HG02763 (cell line): ENCODE results near the gene SLC7A8.
"Not testable (repeated sequence)": the region's sequence is repeated elsewhere in the genome, so short reads cannot be mapped to it uniquely, and the experiment has no call there.

ENCODE experiments used
- ATAC-seq: cut with Tn5 transposase; IDR thresholded peaks from one replicate; pipeline ENCODE4 v1.9.1; 2021; ENCODE audit warnings: mild to moderate bottlenecking, moderate library complexity; ENCODE audit not compliant: unreplicated experiment

The SLC7A8 gene

GRCh38 chr14:23183479-23183878, at the start of gene SLC7A8:
Gene SLC7A8 (minus strand): TSS chr14:23183660. CDS start chr14:23182914, 746 bp downstream.
- no peak for ATAC-seq

GRCh38 chr14:23232241-23232808, 48.9 kb upstream of the SLC7A8 start:
- ATAC-seq, result not testable (repeated sequence)

- ATAC-seq, result no peak
These were observed 45.4 kb upstream of the SLC7A8 start for GRCh38 chr14:23228812-23229211.

GRCh38 chr14:23227566-23227965, 44.1 kb upstream of the SLC7A8 start:
- ATAC-seq, result no peak

GRCh38 chr14:23224958-23225357, 41.5 kb upstream of the SLC7A8 start:
- not testable (repeated sequence) for ATAC-seq

GRCh38 chr14:23219075-23219474, 35.6 kb upstream of the SLC7A8 start:
- no peak for ATAC-seq

GRCh38 chr14:23217032-23218020, 33.9 kb upstream of the SLC7A8 start:
- ATAC-seq, result no peak

- no peak for ATAC-seq
These were observed 32.0 kb upstream of the SLC7A8 start for GRCh38 chr14:23215421-23215820.

GRCh38 chr14:23209651-23210423, 26.4 kb upstream of the SLC7A8 start:
- no peak for ATAC-seq

GRCh38 chr14:23208324-23208723, 24.9 kb upstream of the SLC7A8 start:
- no peak for ATAC-seq

GRCh38 chr14:23207146-23207540, 23.7 kb upstream of the SLC7A8 start:
- no peak for ATAC-seq

- no peak for ATAC-seq
These were observed 23.1 kb upstream of the SLC7A8 start for GRCh38 chr14:23206422-23207145.

GRCh38 chr14:23202001-23202400, 18.5 kb upstream of the SLC7A8 start:
- ATAC-seq, result no peak

GRCh38 chr14:23199141-23199540, 15.7 kb upstream of the SLC7A8 start:
- ATAC-seq, result not testable (repeated sequence)

- not testable (repeated sequence) for ATAC-seq
These were observed 13.0 kb upstream of the SLC7A8 start for GRCh38 chr14:23196487-23196886.

GRCh38 chr14:23195552-23196101, 12.2 kb upstream of the SLC7A8 start:
- no peak for ATAC-seq

GRCh38 chr14:23193432-23193831, 10.0 kb upstream of the SLC7A8 start:
- no peak for ATAC-seq

GRCh38 chr14:23187925-23188324, 4.5 kb upstream of the SLC7A8 start:
- ATAC-seq, result no peak

- ATAC-seq, result no peak
These were observed 3.6 kb upstream of the SLC7A8 start for GRCh38 chr14:23186913-23187654.

GRCh38 chr14:23185063-23185462, 1.6 kb upstream of the SLC7A8 start:
- no peak for ATAC-seq
